ENCODE data around the gene KCNG3. TPM values are rescaled to one million over a fixed set of nuclear protein-coding genes. Genes with fewer than 3 reads are reported as not detected.

The KCNG3 gene
- total RNA-seq, 2 experiments from 2014 or later = not detected

- peaks cover 4% of the 10 kb centered on the region for H3K27me3 Mint-ChIP-seq
- H3K9me3 Mint-ChIP-seq = no peaks in the 10 kb centered on the region
- no peak overlapping the region for H3K4me3 Mint-ChIP-seq
- no peaks in the 10 kb centered on the region for H3K4me1 Mint-ChIP-seq
- DNase-seq = no peak
- ChIA-PET POLR2A (no interaction called here), CTCF (no interaction called here)
- H3K36me3 Mint-ChIP-seq (ENCODE audit: low read depth) = no peaks in the 10 kb centered on the region
- H3K27ac Mint-ChIP-seq = no peak overlapping the region
These were observed 30.2 kb downstream of the KCNG3 start for GRCh38 chr2:42463570-42463969.

- H3K9me3 Mint-ChIP-seq = no peaks in the 10 kb centered on the region
- ChIA-PET POLR2A (no interaction called here), CTCF (no interaction called here)
- no peak overlapping the region for H3K4me3 Mint-ChIP-seq
- no peaks in the 10 kb centered on the region for H3K4me1 Mint-ChIP-seq
- no peaks in the 10 kb centered on the region for H3K36me3 Mint-ChIP-seq (ENCODE audit: low read depth)
- peaks cover 10% of the 10 kb centered on the region for H3K27me3 Mint-ChIP-seq
- DNase-seq = no peak
- no peak overlapping the region for H3K27ac Mint-ChIP-seq
These were observed 34.5 kb downstream of the KCNG3 start for GRCh38 chr2:42459296-42459695.

GRCh38 chr2:42458396-42458795 is 35.4 kb downstream of the KCNG3 start:
- H3K4me1 Mint-ChIP-seq = no peaks in the 10 kb centered on the region
- ChIA-PET CTCF (no interaction called here), POLR2A (no interaction called here)
- H3K4me3 Mint-ChIP-seq = no peak overlapping the region
- H3K9me3 Mint-ChIP-seq = no peaks in the 10 kb centered on the region
- H3K27ac Mint-ChIP-seq = no peak overlapping the region
- no peaks in the 10 kb centered on the region for H3K36me3 Mint-ChIP-seq (ENCODE audit: low read depth)
- peaks cover 12% of the 10 kb centered on the region for H3K27me3 Mint-ChIP-seq
- DNase-seq = no peak

- ChIA-PET POLR2A (interaction anchor here (0.6 kb wide), 1 partner anchor 61 kb away, joined by 4 read pairs; no protein-coding TSS in a partner anchor), CTCF (interaction anchor here (0.7 to 1.2 kb wide), 3 partner anchors 10 to 97 kb away, joined by 3 to 4 read pairs (median 3); no protein-coding TSS in a partner anchor)
- H3K4me1 Mint-ChIP-seq = no peaks in the 10 kb centered on the region
- no peak for DNase-seq
- H3K27ac Mint-ChIP-seq = no peak overlapping the region
- no peaks in the 10 kb centered on the region for H3K36me3 Mint-ChIP-seq (ENCODE audit: low read depth)
- H3K4me3 Mint-ChIP-seq = no peak overlapping the region
- H3K27me3 Mint-ChIP-seq = peaks cover 15% of the 10 kb centered on the region
- H3K9me3 Mint-ChIP-seq = no peaks in the 10 kb centered on the region
These were observed 36.8 kb downstream of the KCNG3 start for GRCh38 chr2:42457011-42457410.

GRCh38 chr2:42456126-42456839 is 37.5 kb downstream of the KCNG3 start:
- Mint-ChIP-seq H3K4me3 (no peak overlapping the region), H3K36me3 (ENCODE audit: low read depth) (no peaks in the 10 kb centered on the region), H3K9me3 (no peaks in the 10 kb centered on the region), H3K27ac (no peak overlapping the region), H3K27me3 (peaks cover 17% of the 10 kb centered on the region), H3K4me1 (no peaks in the 10 kb centered on the region)
- POLR2A ChIA-PET = no interaction called here
- no peak for DNase-seq
- CTCF ChIA-PET = interaction anchor here (0.7 kb wide), 2 partner anchors 93 to 97 kb away, joined by 3 read pairs; no protein-coding TSS in a partner anchor

- Mint-ChIP-seq H3K4me1 (no peaks in the 10 kb centered on the region), H3K27ac (no peak overlapping the region), H3K4me3 (no peak overlapping the region), H3K27me3 (peaks cover 15% of the 10 kb centered on the region), H3K9me3 (no peaks in the 10 kb centered on the region), H3K36me3 (ENCODE audit: low read depth) (no peaks in the 10 kb centered on the region)
- CTCF ChIA-PET = no interaction called here
- DNase-seq = no peak
- POLR2A ChIA-PET = no interaction called here
These were observed 41.2 kb downstream of the KCNG3 start for GRCh38 chr2:42452545-42452944.

- Mint-ChIP-seq H3K27me3 (peaks cover 12% of the 10 kb centered on the region), H3K4me3 (no peak overlapping the region), H3K4me1 (no peaks in the 10 kb centered on the region), H3K9me3 (no peaks in the 10 kb centered on the region), H3K36me3 (ENCODE audit: low read depth) (no peaks in the 10 kb centered on the region), H3K27ac (no peak overlapping the region)
- DNase-seq = no peak
- ChIA-PET CTCF (no interaction called here), POLR2A (no interaction called here)
These were observed 43.6 kb downstream of the KCNG3 start for GRCh38 chr2:42450136-42450535.

GRCh38 chr2:42449163-42450087 is 44.4 kb downstream of the KCNG3 start:
- ChIA-PET CTCF (no interaction called here), POLR2A (no interaction called here)
- H3K36me3 Mint-ChIP-seq (ENCODE audit: low read depth) = no peaks in the 10 kb centered on the region

GRCh38 chr2:42448163-42448562 is 45.6 kb downstream of the KCNG3 start:
- H3K4me1 Mint-ChIP-seq = no peaks in the 10 kb centered on the region
- ChIA-PET CTCF (interaction anchor here (1.5 kb wide), 1 partner anchor 9 kb away, joined by 4 read pairs; no protein-coding TSS in a partner anchor), POLR2A (no interaction called here)
- H3K4me3 Mint-ChIP-seq = no peak overlapping the region
- no peaks in the 10 kb centered on the region for H3K9me3 Mint-ChIP-seq
- DNase-seq = no peak
- no peaks in the 10 kb centered on the region for H3K36me3 Mint-ChIP-seq (ENCODE audit: low read depth)
- H3K27ac Mint-ChIP-seq = no peak overlapping the region
- H3K27me3 Mint-ChIP-seq = peaks cover 14% of the 10 kb centered on the region

More at GRCh38 chr2:42449163-42450087, 44.4 kb downstream of the KCNG3 start:
- Mint-ChIP-seq H3K4me1 (no peaks in the 10 kb centered on the region), H3K27me3 (peaks cover 13% of the 10 kb centered on the region), H3K4me3 (no peak overlapping the region), H3K27ac (no peak overlapping the region), H3K9me3 (no peaks in the 10 kb centered on the region)
- no peak for DNase-seq

- no peaks in the 10 kb centered on the region for H3K4me1 Mint-ChIP-seq
- peaks cover 11% of the 10 kb centered on the region for H3K27me3 Mint-ChIP-seq
- ChIA-PET POLR2A (no interaction called here), CTCF (interaction anchor here (1.5 kb wide), 1 partner anchor 11 kb away, joined by 4 read pairs; no protein-coding TSS in a partner anchor)
- H3K36me3 Mint-ChIP-seq (ENCODE audit: low read depth) = no peaks in the 10 kb centered on the region
- DNase-seq = no peak
- no peak overlapping the region for H3K4me3 Mint-ChIP-seq
- no peak overlapping the region for H3K27ac Mint-ChIP-seq
- H3K9me3 Mint-ChIP-seq = no peaks in the 10 kb centered on the region
These were observed 47.1 kb downstream of the KCNG3 start for GRCh38 chr2:42446503-42447271.

- peaks cover 14% of the 10 kb centered on the region for H3K27me3 Mint-ChIP-seq
- ChIA-PET CTCF (no interaction called here), POLR2A (no interaction called here)
- no peak overlapping the region for H3K27ac Mint-ChIP-seq
- DNase-seq = no peak
- no peaks in the 10 kb centered on the region for H3K9me3 Mint-ChIP-seq
- no peaks in the 10 kb centered on the region for H3K36me3 Mint-ChIP-seq (ENCODE audit: low read depth)
- no peaks in the 10 kb centered on the region for H3K4me1 Mint-ChIP-seq
- no peak overlapping the region for H3K4me3 Mint-ChIP-seq
These were observed 49.9 kb downstream of the KCNG3 start for GRCh38 chr2:42443718-42444399.

GRCh38 chr2:42442774-42443173 is 51.0 kb downstream of the KCNG3 start:
- Mint-ChIP-seq H3K4me3 (no peak overlapping the region), H3K27me3 (peaks cover 17% of the 10 kb centered on the region)
- CTCF ChIA-PET = no interaction called here

More at GRCh38 chr2:42442774-42443173, 51.0 kb downstream of the KCNG3 start:
- POLR2A ChIA-PET = no interaction called here
- H3K4me1 Mint-ChIP-seq = no peaks in the 10 kb centered on the region
- H3K36me3 Mint-ChIP-seq (ENCODE audit: low read depth) = no peaks in the 10 kb centered on the region
- no peak overlapping the region for H3K27ac Mint-ChIP-seq
- DNase-seq = no peak
- H3K9me3 Mint-ChIP-seq = no peaks in the 10 kb centered on the region
